A549 (cell line): Measurements from ENCODE around the gene RAP1GAP2.

Source experiments
- BHLHE40 ChIP-seq: IDR thresholded peaks from 2 replicates; pipeline ENCODE4 v1.6.1; 2012; ENCODE audit warnings: low read depth, low read length, inconsistent platforms
- CEBPB ChIP-seq, 2 experiments: fragments of >200 bp in 1 of 2; sonication (Bioruptor Twin) in 1 of 2; formaldehyde crosslinking in 1 of 2; IDR thresholded peaks; 2 replicates each; pipeline ENCODE4 v1.6.1; 2012 to 2016
- EP300 ChIP-seq, 2 experiments: fragments of >200 bp; sonication (Bioruptor Twin); formaldehyde crosslinking; IDR thresholded peaks; 2 replicates in 1 of 2; 3 replicates in 1 of 2; pipeline ENCODE4 v1.6.1; 2016 to 2017
- MAFK ChIP-seq: fragments of 450-650 bp; IDR thresholded peaks from 2 replicates; pipeline ENCODE4 v1.6.1; 2014; ENCODE audit not compliant: partially characterized antibody
- MAZ ChIP-seq: fragments of 150-350 bp; IDR thresholded peaks from 2 replicates; pipeline ENCODE4 v1.6.1; 2014; ENCODE audit warnings: antibody characterized with exemption, low read depth, low read length, borderline replicate concordance
- PHF8 ChIP-seq: fragments of 200-600 bp; sonication (generic); IDR thresholded peaks from 2 replicates; pipeline ENCODE4 v1.6.1; 2016; ENCODE audit warnings: low read depth, mild to moderate bottlenecking, antibody characterized with exemption, moderate library complexity, borderline replicate concordance
- POLR2A ChIP-seq: IDR thresholded peaks from 2 replicates; pipeline ENCODE4 v1.6.1; 2012; ENCODE audit warnings: mild to moderate bottlenecking, low read length
- POLR2AphosphoS2 ChIP-seq: conservative IDR thresholded peaks from 2 replicates; pipeline ENCODE4 v1.6.1; 2012; ENCODE audit warnings: low read length, improper control_type of control experiment, inconsistent platforms
- TF ChIP-seq, protein P1 (sequence below): IDR thresholded peaks from 2 replicates; pipeline ENCODE4 v1.6.1; 2012; ENCODE audit warnings: low read depth, borderline replicate concordance
- TF ChIP-seq, protein P2 (sequence below): fragments of >200 bp; sonication (Bioruptor Twin); formaldehyde crosslinking; IDR thresholded peaks from 3 replicates; pipeline ENCODE4 v1.5.1; 2016
- TF ChIP-seq, protein P3 (sequence below): fragments of 200-600 bp; sonication (generic); IDR thresholded peaks from 2 replicates; pipeline ENCODE4 v1.6.1; 2016; ENCODE audit warnings: antibody characterized with exemption, mild to moderate bottlenecking, moderate library complexity
- TF ChIP-seq, protein P4 (sequence below): fragments of 250-450 bp; sonication (Bioruptor Pico); IDR thresholded peaks from 2 replicates; pipeline ENCODE4 v1.5.0; 2021; ENCODE audit warnings: mild to moderate bottlenecking, moderate library complexity, borderline replicate concordance
- TF ChIP-seq, protein P5 (sequence below): fragments of 150-350 bp; IDR thresholded peaks from 2 replicates; pipeline ENCODE4 v1.6.1; 2014; ENCODE audit warnings: low read depth, mild to moderate bottlenecking, low read length

DNA sequence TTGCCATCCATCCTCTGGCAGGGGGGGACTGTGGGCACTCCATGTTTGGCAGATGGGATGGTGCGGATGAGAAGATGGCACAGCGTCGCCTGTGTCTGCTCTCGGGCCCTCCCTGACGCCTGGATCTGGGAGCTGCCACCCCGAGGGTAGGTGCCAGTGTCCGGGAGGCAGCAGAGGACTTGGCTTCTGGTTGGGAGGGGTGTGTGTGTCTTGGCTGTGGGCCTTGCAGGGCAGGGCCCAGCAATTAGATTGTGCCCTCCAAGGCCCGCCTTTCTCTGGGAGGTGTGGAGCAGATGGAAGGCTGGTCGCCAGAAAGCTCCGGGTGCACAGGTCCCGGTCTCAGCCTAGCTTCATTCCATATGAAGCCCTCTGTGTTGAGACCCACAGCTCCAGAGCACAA is 1.4 kb downstream of the RAP1GAP2 start:
- TF ChIP-seq, protein P1, sequence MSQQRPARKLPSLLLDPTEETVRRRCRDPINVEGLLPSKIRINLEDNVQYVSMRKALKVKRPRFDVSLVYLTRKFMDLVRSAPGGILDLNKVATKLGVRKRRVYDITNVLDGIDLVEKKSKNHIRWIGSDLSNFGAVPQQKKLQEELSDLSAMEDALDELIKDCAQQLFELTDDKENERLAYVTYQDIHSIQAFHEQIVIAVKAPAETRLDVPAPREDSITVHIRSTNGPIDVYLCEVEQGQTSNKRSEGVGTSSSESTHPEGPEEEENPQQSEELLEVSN: no peak
- TF ChIP-seq BHLHE40 (no peak), POLR2AphosphoS2 (no peak), POLR2A (no peak), CEBPB (IDR thresholded peaks at IDR 0.05) (no peak), MAFK (no peak), MAZ (no peak), PHF8 (no peak), EP300 (IDR thresholded peaks at IDR 0.05) (no peak)
- TF ChIP-seq, protein P2, sequence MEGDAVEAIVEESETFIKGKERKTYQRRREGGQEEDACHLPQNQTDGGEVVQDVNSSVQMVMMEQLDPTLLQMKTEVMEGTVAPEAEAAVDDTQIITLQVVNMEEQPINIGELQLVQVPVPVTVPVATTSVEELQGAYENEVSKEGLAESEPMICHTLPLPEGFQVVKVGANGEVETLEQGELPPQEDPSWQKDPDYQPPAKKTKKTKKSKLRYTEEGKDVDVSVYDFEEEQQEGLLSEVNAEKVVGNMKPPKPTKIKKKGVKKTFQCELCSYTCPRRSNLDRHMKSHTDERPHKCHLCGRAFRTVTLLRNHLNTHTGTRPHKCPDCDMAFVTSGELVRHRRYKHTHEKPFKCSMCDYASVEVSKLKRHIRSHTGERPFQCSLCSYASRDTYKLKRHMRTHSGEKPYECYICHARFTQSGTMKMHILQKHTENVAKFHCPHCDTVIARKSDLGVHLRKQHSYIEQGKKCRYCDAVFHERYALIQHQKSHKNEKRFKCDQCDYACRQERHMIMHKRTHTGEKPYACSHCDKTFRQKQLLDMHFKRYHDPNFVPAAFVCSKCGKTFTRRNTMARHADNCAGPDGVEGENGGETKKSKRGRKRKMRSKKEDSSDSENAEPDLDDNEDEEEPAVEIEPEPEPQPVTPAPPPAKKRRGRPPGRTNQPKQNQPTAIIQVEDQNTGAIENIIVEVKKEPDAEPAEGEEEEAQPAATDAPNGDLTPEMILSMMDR: no peak
- TF ChIP-seq, protein P3, sequence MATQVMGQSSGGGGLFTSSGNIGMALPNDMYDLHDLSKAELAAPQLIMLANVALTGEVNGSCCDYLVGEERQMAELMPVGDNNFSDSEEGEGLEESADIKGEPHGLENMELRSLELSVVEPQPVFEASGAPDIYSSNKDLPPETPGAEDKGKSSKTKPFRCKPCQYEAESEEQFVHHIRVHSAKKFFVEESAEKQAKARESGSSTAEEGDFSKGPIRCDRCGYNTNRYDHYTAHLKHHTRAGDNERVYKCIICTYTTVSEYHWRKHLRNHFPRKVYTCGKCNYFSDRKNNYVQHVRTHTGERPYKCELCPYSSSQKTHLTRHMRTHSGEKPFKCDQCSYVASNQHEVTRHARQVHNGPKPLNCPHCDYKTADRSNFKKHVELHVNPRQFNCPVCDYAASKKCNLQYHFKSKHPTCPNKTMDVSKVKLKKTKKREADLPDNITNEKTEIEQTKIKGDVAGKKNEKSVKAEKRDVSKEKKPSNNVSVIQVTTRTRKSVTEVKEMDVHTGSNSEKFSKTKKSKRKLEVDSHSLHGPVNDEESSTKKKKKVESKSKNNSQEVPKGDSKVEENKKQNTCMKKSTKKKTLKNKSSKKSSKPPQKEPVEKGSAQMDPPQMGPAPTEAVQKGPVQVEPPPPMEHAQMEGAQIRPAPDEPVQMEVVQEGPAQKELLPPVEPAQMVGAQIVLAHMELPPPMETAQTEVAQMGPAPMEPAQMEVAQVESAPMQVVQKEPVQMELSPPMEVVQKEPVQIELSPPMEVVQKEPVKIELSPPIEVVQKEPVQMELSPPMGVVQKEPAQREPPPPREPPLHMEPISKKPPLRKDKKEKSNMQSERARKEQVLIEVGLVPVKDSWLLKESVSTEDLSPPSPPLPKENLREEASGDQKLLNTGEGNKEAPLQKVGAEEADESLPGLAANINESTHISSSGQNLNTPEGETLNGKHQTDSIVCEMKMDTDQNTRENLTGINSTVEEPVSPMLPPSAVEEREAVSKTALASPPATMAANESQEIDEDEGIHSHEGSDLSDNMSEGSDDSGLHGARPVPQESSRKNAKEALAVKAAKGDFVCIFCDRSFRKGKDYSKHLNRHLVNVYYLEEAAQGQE: no peak
- TF ChIP-seq, protein P4, sequence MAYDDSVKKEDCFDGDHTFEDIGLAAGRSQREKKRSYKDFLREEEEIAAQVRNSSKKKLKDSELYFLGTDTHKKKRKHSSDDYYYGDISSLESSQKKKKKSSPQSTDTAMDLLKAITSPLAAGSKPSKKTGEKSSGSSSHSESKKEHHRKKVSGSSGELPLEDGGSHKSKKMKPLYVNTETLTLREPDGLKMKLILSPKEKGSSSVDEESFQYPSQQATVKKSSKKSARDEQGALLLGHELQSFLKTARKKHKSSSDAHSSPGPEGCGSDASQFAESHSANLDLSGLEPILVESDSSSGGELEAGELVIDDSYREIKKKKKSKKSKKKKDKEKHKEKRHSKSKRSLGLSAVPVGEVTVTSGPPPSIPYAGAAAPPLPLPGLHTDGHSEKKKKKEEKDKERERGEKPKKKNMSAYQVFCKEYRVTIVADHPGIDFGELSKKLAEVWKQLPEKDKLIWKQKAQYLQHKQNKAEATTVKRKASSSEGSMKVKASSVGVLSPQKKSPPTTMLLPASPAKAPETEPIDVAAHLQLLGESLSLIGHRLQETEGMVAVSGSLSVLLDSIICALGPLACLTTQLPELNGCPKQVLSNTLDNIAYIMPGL (CRISPR knock-in tag): no peak
- TF ChIP-seq, protein P5, sequence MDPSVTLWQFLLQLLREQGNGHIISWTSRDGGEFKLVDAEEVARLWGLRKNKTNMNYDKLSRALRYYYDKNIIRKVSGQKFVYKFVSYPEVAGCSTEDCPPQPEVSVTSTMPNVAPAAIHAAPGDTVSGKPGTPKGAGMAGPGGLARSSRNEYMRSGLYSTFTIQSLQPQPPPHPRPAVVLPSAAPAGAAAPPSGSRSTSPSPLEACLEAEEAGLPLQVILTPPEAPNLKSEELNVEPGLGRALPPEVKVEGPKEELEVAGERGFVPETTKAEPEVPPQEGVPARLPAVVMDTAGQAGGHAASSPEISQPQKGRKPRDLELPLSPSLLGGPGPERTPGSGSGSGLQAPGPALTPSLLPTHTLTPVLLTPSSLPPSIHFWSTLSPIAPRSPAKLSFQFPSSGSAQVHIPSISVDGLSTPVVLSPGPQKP: no peak
